ENCODE results near the gene ALX4.

ALX4 gene

DNA sequence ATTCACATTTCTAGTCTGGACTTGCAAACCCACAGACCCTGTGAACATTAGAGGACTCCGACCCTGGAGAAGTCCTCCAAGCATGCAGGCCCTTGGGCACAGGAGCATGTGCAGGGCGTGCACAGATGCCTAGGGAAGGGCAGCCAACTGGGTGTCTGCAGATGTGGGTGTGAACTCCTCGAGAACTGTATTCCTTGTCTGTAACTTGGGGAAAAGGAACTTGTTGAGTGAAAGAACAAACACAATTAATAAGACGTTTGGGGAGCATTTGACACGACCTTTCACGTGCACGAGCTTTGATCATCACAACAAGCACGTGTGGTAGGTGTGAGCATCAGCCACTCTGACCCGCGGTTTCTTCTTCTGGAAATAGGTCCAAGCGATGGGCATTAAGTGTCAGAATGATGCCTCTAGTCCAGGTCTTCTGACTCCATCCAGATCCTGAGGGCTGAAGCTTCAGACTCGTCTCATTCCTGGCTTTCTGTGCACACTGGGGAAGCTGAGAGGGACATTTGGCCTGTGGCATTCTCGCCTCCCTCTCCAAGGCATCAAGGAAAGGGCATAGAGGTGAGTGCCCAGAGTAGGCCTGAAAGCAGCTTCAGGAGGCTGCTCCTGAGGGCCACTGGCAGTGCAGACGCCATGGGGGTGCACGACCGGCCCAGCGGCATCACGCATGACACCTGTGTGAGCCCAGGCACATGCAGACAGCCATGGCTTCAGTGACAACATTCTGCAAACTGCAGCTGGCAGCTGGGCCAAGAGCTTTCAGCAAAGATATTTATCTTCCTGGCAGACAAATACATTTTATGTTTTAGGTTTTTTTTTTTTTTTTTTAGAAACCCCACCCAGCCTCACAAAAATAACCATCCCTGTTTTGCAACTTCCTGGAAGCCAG, 32.5 kb downstream of the ALX4 start:
- DNase-seq = no peak
- in situ Hi-C loops (cut with HindIII; ENCODE audit: low pct_ligation_motif_present, low pct_unique_long_range_greater_than_20kb, low sequenced_read_pairs) = no loop called here

GRCh38 chr11:44275961-44276550, 33.9 kb downstream of the ALX4 start:
- DNase-seq = no peak
- in situ Hi-C loops (cut with HindIII; ENCODE audit: low pct_ligation_motif_present, low pct_unique_long_range_greater_than_20kb, low sequenced_read_pairs) = no loop called here

- in situ Hi-C loops (cut with HindIII; ENCODE audit: low pct_ligation_motif_present, low pct_unique_long_range_greater_than_20kb, low sequenced_read_pairs) = no loop called here
- no peak for DNase-seq
Observed at GRCh38 chr11:44275241-44275640, 34.7 kb downstream of the ALX4 start.

DNA sequence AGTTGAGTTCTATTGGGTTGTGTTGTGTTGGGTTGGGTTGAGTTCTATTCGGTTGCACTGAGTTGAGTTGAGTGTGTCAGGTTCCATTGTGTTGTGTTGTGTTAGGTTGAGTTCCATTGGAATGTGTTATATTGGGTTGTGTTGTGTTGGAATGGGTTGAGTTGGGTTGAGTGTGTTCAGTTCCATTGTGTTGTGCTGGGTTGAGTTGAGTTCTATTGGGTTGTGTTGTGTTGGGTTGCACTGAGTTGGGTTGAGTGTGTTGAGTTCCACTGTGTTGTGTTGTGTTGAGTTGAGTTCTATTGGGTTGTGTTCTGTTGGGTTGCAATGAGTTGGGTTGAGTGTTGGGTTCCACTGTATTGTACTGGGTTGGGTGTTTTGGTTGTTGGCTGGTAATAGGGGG, 35.5 kb downstream of the ALX4 start:
- in situ Hi-C loops (cut with HindIII; ENCODE audit: low pct_ligation_motif_present, low pct_unique_long_range_greater_than_20kb, low sequenced_read_pairs) = no loop called here
- DNase-seq = no peak

- no peak for DNase-seq
- in situ Hi-C loops (cut with HindIII; ENCODE audit: low pct_ligation_motif_present, low pct_unique_long_range_greater_than_20kb, low sequenced_read_pairs) = no loop called here
Observed at GRCh38 chr11:44271286-44271685, 38.7 kb downstream of the ALX4 start.

GRCh38 chr11:44270403-44271273, 39.3 kb downstream of the ALX4 start:
- in situ Hi-C loops (cut with HindIII; ENCODE audit: low pct_ligation_motif_present, low pct_unique_long_range_greater_than_20kb, low sequenced_read_pairs) = no loop called here
- no peak for DNase-seq

GRCh38 chr11:44269369-44270351, 40.3 kb downstream of the ALX4 start:
- in situ Hi-C loops (cut with HindIII; ENCODE audit: low pct_ligation_motif_present, low pct_unique_long_range_greater_than_20kb, low sequenced_read_pairs) = no loop called here
- DNase-seq = no peak

- DNase-seq = no peak
- in situ Hi-C loops (cut with HindIII; ENCODE audit: low pct_ligation_motif_present, low pct_unique_long_range_greater_than_20kb, low sequenced_read_pairs) = no loop called here
Observed at GRCh38 chr11:44268614-44269080, 41.3 kb downstream of the ALX4 start.

- in situ Hi-C loops (cut with HindIII; ENCODE audit: low pct_ligation_motif_present, low pct_unique_long_range_greater_than_20kb, low sequenced_read_pairs) = no loop called here
- DNase-seq = no peak
Observed at GRCh38 chr11:44267750-44268613, 42.0 kb downstream of the ALX4 start.

DNA sequence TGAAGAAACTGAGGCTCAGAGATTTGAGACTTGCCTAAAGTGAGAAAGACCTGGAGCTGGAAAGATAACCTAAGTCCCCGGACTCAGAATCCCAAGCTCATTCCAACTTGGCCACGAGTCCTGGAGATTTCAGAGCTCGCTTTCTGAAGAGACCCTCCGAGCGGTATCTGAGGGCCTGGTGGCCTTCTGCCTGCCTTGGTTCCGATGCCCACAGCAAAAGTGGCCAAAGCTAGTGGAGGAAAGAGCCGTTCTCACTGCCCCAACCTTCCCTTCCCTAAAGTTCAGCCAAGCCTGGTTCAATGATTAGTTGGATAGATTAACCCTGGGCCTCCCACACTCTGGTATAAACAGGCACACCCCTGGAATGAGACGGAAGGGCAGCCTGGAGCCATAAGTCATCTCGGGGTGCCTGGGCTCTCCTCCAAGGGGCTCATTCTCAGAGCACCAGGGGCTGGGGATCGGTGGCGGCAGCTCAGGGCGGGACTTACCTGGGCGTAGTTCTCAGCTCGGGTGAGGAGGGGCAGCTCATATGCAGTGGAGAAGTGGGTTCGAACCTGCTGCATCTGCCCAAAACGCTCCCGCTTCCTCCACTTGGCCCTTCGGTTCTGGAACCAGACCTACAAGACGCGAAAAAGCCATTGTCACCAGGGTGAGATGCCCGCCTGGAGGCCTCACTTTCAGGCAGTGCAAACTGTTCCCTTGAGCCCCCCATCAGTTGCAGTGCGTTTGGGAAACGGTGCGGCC, 42.8 kb downstream of the ALX4 start:
- DNase-seq = no peak
- in situ Hi-C loops (cut with HindIII; ENCODE audit: low pct_ligation_motif_present, low pct_unique_long_range_greater_than_20kb, low sequenced_read_pairs) = no loop called here

GRCh38 chr11:44266056-44266780, 43.7 kb downstream of the ALX4 start:
- in situ Hi-C loops (cut with HindIII; ENCODE audit: low pct_ligation_motif_present, low pct_unique_long_range_greater_than_20kb, low sequenced_read_pairs) = no loop called here
- no peak for DNase-seq

GRCh38 chr11:44264761-44265160, 45.2 kb downstream of the ALX4 start:
- in situ Hi-C loops (cut with HindIII; ENCODE audit: low pct_ligation_motif_present, low pct_unique_long_range_greater_than_20kb, low sequenced_read_pairs) = no loop called here

GRCh38 chr11:44264438-44264749, 45.5 kb downstream of the ALX4 start:
- no peak for DNase-seq
- in situ Hi-C loops (cut with HindIII; ENCODE audit: low pct_ligation_motif_present, low pct_unique_long_range_greater_than_20kb, low sequenced_read_pairs) = no loop called here

More at GRCh38 chr11:44264761-44265160, 45.2 kb downstream of the ALX4 start:
- DNase-seq = no peak

DNA sequence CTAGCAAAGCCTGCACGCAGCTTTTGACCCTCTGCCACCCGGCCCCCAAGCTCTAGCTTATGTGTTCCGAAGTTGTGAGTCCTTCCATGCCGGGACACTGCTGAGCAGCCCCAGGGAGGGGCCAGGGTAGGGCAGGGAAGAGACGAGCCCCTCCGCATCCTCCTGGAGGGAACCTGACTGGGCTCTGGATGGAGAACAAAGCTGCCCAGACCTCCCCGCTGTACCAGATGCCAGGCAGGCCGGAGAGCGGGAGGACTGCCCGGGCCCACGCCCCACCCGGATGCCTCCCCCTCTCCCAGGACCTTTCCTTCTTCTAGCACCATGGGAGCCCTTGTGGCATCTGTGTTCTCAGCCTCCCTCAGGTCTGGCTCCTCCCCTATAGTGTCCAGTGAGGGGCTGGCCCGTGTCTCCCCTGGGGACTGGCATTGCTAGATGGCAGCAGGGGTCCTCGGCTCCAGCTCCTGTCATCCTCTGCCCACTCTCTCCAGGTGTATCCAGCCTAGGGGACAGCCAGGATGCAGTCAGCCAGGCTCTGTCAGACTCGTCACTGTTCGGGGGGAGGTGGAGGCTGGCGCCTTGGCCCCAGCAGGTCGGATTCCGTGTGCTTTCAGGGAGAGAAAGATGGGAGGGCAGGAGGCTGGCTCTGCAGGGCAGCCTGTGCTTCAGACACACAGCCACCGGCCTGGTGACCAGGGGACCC, 46.1 kb downstream of the ALX4 start:
- in situ Hi-C loops (cut with HindIII; ENCODE audit: low pct_ligation_motif_present, low pct_unique_long_range_greater_than_20kb, low sequenced_read_pairs) = no loop called here
- DNase-seq = no peak

DNA sequence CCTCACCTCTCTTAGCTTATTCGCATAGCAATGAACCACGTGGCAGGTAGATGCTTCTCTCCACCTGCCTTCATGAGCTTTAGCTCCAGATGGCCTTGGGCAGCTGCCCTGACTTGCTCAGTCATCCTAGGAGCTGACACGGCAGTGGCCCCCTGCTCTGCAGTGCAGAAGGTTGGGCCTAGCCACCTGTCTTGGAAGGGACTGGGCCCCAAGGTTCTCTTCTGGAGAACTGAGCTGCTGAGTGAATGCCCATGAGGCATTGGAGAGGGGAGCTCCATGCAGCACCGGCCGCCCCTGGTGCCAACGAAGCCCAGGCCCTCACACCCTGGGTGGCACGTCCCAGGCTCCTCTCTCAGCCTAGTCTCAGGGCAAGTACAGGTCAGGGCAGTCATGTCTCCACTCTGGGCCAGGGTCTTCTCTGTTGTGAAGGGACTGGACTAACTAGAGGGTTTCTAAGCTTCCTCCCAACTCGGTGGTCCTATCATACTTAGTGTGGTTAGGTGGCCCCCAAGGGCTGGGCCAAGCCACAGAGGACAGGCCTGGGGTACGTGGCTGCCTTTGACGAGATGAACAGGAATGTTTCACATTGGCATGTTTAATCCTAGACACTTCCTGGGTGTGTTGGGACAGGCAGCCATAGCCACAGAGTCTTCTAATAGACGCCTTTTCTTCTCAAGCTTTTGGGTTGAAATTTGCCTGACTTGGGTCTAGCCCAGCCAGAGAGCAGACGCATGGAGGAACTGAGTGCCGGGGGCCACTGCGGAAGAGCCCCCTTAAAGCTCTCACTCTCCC, 47.9 kb downstream of the ALX4 start:
- in situ Hi-C loops (cut with HindIII; ENCODE audit: low pct_ligation_motif_present, low pct_unique_long_range_greater_than_20kb, low sequenced_read_pairs) = no loop called here

More for the DNA sequence above, 47.9 kb downstream of the ALX4 start:
- no peak for DNase-seq
